ENCODE measurements around the gene CCDC18. TPM values are rescaled to one million over a fixed set of nuclear protein-coding genes. Genes with fewer than 3 reads are reported as not detected.

Gene CCDC18
- total RNA-seq, 1 experiment from 2014 or later = 18.1 TPM

DNA sequence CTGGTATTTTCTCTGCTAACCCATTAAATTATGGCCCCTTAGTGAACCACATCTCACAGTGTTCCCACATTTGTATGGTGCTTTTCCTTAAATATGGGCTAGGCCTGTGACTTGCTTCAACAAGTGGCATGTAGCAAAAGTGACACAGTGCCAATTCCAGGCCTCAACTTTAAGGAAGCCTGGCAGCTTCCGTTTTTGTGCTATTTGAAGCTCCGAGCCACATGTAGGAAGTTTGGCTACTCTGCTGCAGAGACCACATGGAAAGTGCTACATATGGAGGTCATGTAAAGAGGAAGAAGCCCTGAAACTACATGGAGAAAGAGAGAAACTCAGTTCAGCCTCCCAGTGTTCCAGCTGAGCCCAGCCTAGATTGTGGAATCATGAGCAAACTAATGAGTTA is 136.7 kb downstream of the CCDC18 start:
- RAD21 ChIA-PET (ENCODE audit: low non-redundant PET in 1 of 2, low total read pairs in 2 of 2, uncharacterized antibody in 2 of 2, unreplicated experiment in 2 of 2) = no interaction called here
- TF ChIP-seq ZNF274 (IDR thresholded peaks at IDR 0.05; ENCODE audit: low read depth, low read length) = no peak
- TF ChIP-seq CBX3 (IDR thresholded peaks at IDR 0.05; ENCODE audit: low read depth) = no peak
- TF ChIP-seq YY1 (IDR thresholded peaks at IDR 0.05; ENCODE audit: extremely low read depth, insufficient replicate concordance, low read depth, low read length) = no peak
- no peak for TF ChIP-seq RAD21 (IDR thresholded peaks at IDR 0.05; ENCODE audit: low read depth)
- TF ChIP-seq ELF1 (IDR thresholded peaks at IDR 0.05; ENCODE audit: borderline replicate concordance, low read depth) = no peak
- TF ChIP-seq CEBPB (IDR thresholded peaks at IDR 0.05; ENCODE audit: low read depth) = no peak

DNA sequence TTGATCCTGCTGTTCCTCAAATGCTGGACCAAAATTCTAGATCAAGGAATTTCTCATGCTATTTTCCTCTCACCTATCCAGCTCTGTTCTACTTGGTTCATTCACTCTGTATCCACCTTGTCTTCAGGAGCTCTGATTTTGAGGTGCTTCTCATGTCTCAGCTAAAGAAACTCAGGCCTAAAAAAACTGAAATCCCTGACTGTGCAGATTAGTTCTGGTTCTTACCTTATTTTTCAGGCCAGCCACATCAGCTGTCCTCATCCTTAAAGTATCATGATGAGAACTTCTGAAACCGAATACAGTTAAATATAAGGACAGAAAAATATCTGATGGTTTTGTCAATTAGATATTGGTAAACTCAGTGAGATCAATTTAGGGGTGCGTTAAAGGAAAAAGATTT is 137.4 kb downstream of the CCDC18 start:
- ChIA-PET POLR2A (no interaction called here), RAD21 (ENCODE audit: low non-redundant PET in 1 of 2, low total read pairs in 2 of 2, uncharacterized antibody in 2 of 2, unreplicated experiment in 2 of 2) (no interaction called here), CTCF (interaction anchor here (1.6 kb wide), 1 partner anchor 13 kb away, joined by 11 read pairs; no protein-coding TSS in a partner anchor)
- no peak overlapping the region for H3K9ac ChIP-seq (ENCODE audit: low read length)
- intact Hi-C loops (cut with micrococcal nuclease) = no loop called here
- H3K4me1 ChIP-seq (ENCODE audit: control insufficient read depth in 1 of 2, insufficient read depth in 2 of 2, low read length in 2 of 2) = peaks cover 0 to 5% of the 10 kb centered on the region in 2 experiments; a peak in 2 of 4 replicates
- ATAC-seq = no peak
- H3K4me3 ChIP-seq (replicated peaks in 1 of 2; ENCODE audit: low read depth in 1 of 2, low read length in 2 of 2) = no peak overlapping the region
- H3K36me3 ChIP-seq (ENCODE audit: control insufficient read depth in 1 of 2, insufficient read depth in 2 of 2, low read length in 2 of 2) = no peaks in the 10 kb centered on the region
- no peaks in the 10 kb centered on the region for H3K9me2 ChIP-seq (ENCODE audit: insufficient read depth)
- H3K4me2 ChIP-seq (ENCODE audit: low read length) = no peak overlapping the region
- H3K27ac ChIP-seq (ENCODE audit: low read depth, low read length) = no peak overlapping the region
- no peaks in the 10 kb centered on the region for H4K20me1 ChIP-seq (ENCODE audit: insufficient read depth)
- no peak for DNase-seq (ENCODE audit: low read depth, low spot score)
- H3K9me3 ChIP-seq (ENCODE audit: control insufficient read depth in 1 of 2, insufficient read depth in 1 of 2, low read depth in 1 of 2, low read length in 2 of 2) = no peaks in the 10 kb centered on the region
- BruUV-seq (replicated peaks) = no TSS peak
- H2AFZ ChIP-seq (ENCODE audit: low read depth, low read length, poor library complexity, severe bottlenecking) = no peak overlapping the region
- H3K79me2 ChIP-seq (ENCODE audit: insufficient read depth, low read length) = no peaks in the 10 kb centered on the region
- H3K27me3 ChIP-seq (ENCODE audit: insufficient read depth, low read length) = no peaks in the 10 kb centered on the region
- no peak for TF ChIP-seq POLR2A (IDR thresholded peaks at IDR 0.05; ENCODE audit: borderline replicate concordance, extremely low read depth, insufficient read depth, insufficient read length)
- TF ChIP-seq EZH2phosphoT487 (IDR thresholded peaks at IDR 0.05; ENCODE audit: borderline replicate concordance) = no peak
- no peak for TF ChIP-seq YY1 (IDR thresholded peaks at IDR 0.05; ENCODE audit: extremely low read depth, insufficient replicate concordance, low read depth, low read length)
- no peak for TF ChIP-seq SIN3A (IDR thresholded peaks at IDR 0.05; ENCODE audit: low read depth)
- TF ChIP-seq ZBTB33 (IDR thresholded peaks at IDR 0.05; ENCODE audit: extremely low read depth, insufficient replicate concordance, low read length) = no peak
- TF ChIP-seq RAD21 (IDR thresholded peaks at IDR 0.05; ENCODE audit: low read depth) = no peak
- TF ChIP-seq FOSL1 (IDR thresholded peaks at IDR 0.05; ENCODE audit: low read depth) = no peak
- TF ChIP-seq ZNF274 (IDR thresholded peaks at IDR 0.05; ENCODE audit: low read depth, low read length) = no peak
- TF ChIP-seq, protein P1, sequence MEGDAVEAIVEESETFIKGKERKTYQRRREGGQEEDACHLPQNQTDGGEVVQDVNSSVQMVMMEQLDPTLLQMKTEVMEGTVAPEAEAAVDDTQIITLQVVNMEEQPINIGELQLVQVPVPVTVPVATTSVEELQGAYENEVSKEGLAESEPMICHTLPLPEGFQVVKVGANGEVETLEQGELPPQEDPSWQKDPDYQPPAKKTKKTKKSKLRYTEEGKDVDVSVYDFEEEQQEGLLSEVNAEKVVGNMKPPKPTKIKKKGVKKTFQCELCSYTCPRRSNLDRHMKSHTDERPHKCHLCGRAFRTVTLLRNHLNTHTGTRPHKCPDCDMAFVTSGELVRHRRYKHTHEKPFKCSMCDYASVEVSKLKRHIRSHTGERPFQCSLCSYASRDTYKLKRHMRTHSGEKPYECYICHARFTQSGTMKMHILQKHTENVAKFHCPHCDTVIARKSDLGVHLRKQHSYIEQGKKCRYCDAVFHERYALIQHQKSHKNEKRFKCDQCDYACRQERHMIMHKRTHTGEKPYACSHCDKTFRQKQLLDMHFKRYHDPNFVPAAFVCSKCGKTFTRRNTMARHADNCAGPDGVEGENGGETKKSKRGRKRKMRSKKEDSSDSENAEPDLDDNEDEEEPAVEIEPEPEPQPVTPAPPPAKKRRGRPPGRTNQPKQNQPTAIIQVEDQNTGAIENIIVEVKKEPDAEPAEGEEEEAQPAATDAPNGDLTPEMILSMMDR (IDR thresholded peaks at IDR 0.05 in 2 of 3, conservative IDR thresholded peaks at IDR 0.05 in 1 of 3; ENCODE audit: borderline replicate concordance in 1 of 3, insufficient read depth in 1 of 3, low read depth in 2 of 3, low read length in 2 of 3) = no peak
- no peak for TF ChIP-seq CBX3 (IDR thresholded peaks at IDR 0.05; ENCODE audit: low read depth)
- no peak for TF ChIP-seq MAX (IDR thresholded peaks at IDR 0.05)
- no peak for TF ChIP-seq ELF1 (IDR thresholded peaks at IDR 0.05; ENCODE audit: borderline replicate concordance, low read depth)
- no peak for TF ChIP-seq ZFX (IDR thresholded peaks at IDR 0.05)

More for the DNA sequence above, 136.7 kb downstream of the CCDC18 start:
- Histone ChIP-seq H3K4me2 (ENCODE audit: low read length) (no peak overlapping the region), H3K79me2 (ENCODE audit: insufficient read depth, low read length) (no peaks in the 10 kb centered on the region), H3K4me1 (ENCODE audit: control insufficient read depth in 1 of 2, insufficient read depth in 2 of 2, low read length in 2 of 2) (no peaks in the 10 kb centered on the region; a peak in 1 of 4 replicates), H4K20me1 (ENCODE audit: insufficient read depth) (no peaks in the 10 kb centered on the region), H3K4me3 (replicated peaks in 1 of 2; ENCODE audit: low read depth in 1 of 2, low read length in 2 of 2) (no peak overlapping the region), H3K36me3 (ENCODE audit: control insufficient read depth in 1 of 2, insufficient read depth in 2 of 2, low read length in 2 of 2) (no peaks in the 10 kb centered on the region), H3K9ac (ENCODE audit: low read length) (no peak overlapping the region), H3K27me3 (ENCODE audit: insufficient read depth, low read length) (no peaks in the 10 kb centered on the region), H3K9me3 (ENCODE audit: control insufficient read depth in 1 of 2, insufficient read depth in 1 of 2, low read depth in 1 of 2, low read length in 2 of 2) (no peaks in the 10 kb centered on the region), H3K27ac (ENCODE audit: low read depth, low read length) (no peak overlapping the region), H3K9me2 (ENCODE audit: insufficient read depth) (no peaks in the 10 kb centered on the region), H2AFZ (ENCODE audit: low read depth, low read length, poor library complexity, severe bottlenecking) (no peak overlapping the region)
- POLR2A ChIA-PET = no interaction called here
- CTCF ChIA-PET = interaction anchor here (1.6 kb wide), 1 partner anchor 13 kb away, joined by 11 read pairs; no protein-coding TSS in a partner anchor
- no peak for ATAC-seq
- BruUV-seq (replicated peaks) = no TSS peak
- intact Hi-C loops (cut with micrococcal nuclease) = no loop called here
- no peak for DNase-seq (ENCODE audit: low read depth, low spot score)

Measured in HCT116 (cell line).